AG09319 (cell line): ENCODE data around the gene FBXL22.

Experiments used
- DNase-seq: peaks from one replicate; pipeline ENCODE4 v3.0.0-alpha.2; 2010; ENCODE audit warnings: low read depth; ENCODE audit errors: extremely low read depth
- TF ChIP-seq, protein P1 (sequence below): IDR thresholded peaks from 2 replicates; pipeline ENCODE4 v1.5.1; 2011; ENCODE audit warnings: low read depth, mild to moderate bottlenecking, inconsistent platforms, low read length, moderate library complexity

The FBXL22 gene

DNA sequence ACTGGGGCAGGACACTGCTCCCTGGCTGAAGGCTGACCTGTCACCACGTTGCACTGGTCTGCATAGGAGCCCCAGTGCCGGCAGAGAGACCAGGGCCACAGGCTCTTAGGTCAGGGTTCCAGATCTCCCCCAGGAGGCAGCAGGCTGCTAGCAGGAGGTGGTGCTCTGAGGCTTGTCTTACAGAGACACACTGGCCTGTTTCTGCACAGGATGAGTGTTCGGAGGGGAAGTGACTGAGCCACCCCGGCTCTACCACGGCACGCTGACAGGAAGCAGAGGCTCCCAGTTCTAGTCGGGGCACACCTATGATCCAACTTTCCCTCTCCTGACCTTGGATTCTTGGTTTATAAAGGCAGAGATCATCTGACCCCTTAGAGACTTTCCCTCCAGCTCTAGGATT lies 8.6 kb downstream of the FBXL22 start:
- DNase-seq, result no peak
- TF ChIP-seq, protein P1, sequence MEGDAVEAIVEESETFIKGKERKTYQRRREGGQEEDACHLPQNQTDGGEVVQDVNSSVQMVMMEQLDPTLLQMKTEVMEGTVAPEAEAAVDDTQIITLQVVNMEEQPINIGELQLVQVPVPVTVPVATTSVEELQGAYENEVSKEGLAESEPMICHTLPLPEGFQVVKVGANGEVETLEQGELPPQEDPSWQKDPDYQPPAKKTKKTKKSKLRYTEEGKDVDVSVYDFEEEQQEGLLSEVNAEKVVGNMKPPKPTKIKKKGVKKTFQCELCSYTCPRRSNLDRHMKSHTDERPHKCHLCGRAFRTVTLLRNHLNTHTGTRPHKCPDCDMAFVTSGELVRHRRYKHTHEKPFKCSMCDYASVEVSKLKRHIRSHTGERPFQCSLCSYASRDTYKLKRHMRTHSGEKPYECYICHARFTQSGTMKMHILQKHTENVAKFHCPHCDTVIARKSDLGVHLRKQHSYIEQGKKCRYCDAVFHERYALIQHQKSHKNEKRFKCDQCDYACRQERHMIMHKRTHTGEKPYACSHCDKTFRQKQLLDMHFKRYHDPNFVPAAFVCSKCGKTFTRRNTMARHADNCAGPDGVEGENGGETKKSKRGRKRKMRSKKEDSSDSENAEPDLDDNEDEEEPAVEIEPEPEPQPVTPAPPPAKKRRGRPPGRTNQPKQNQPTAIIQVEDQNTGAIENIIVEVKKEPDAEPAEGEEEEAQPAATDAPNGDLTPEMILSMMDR, result no peak

- DNase-seq, result no peak
- TF ChIP-seq, protein P1, result no peak
These were observed 9.1 kb downstream of the FBXL22 start for GRCh38 chr15:63606308-63606707.

GRCh38 chr15:63608989-63609388 lies 11.8 kb downstream of the FBXL22 start:
- TF ChIP-seq, protein P1, result no peak

DNA sequence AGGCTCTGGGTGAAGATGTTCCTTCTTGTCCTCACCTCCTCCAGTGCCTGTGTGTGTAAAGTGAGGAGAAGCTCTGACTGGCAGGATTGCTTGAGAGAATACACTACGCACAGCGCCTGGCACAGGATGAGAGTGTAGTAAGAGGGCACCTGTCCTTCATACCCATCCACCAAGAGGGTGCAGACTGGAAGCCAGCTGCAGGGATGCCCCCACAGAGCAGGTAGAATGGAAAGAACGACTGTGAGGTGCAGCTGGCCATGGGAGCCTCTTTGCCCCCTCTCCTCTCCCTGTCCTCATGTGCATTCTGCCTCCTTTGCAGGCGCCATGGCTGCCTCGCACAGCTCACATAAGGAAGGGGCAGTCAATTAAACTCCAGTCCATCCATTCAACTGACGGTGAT lies 12.3 kb downstream of the FBXL22 start:
- TF ChIP-seq, protein P1, result no peak
- DNase-seq, result no peak

More at GRCh38 chr15:63608989-63609388, 11.8 kb downstream of the FBXL22 start:
- DNase-seq, result no peak

- DNase-seq, result peak; percentile 48
- TF ChIP-seq, protein P1, result peak; percentile 85
These were observed 13.1 kb downstream of the FBXL22 start for GRCh38 chr15:63610209-63610841.

DNA sequence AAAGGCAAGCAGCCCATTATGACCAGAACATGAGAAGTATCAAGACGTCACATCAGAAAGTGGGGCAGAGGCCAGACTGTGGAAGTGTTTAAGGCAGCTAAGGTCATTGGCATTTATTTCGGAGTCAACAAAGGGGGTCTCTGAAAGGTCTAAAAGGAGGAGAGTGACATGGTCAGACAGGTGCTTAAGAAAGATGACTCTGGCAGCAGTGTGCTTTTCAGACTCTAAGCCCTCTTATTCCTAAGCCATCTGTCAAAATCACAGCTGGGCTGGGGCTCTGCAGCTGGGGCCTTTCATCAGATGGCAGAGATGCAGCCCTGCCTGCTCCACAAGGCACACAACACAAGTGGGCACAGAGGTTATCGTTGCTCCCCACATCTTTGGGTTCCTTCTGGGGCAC lies 14.0 kb downstream of the FBXL22 start:
- no peak for DNase-seq
- TF ChIP-seq, protein P1, result no peak

GRCh38 chr15:63612300-63612699 lies 15.1 kb downstream of the FBXL22 start:
- no peak for DNase-seq
- TF ChIP-seq, protein P1, result no peak
